Stimulated activated naive CD4-positive, alpha-beta T cell treated with Interleukin-2 at 50 U/mL for 16 hours (primary cell): Measurements from ENCODE around the gene GLI3.

Experiments used
- DNase-seq: peaks from one replicate; lab custom pipeline; 2025; lab: John Stamatoyannopoulos, UW

GLI3 gene

DNA sequence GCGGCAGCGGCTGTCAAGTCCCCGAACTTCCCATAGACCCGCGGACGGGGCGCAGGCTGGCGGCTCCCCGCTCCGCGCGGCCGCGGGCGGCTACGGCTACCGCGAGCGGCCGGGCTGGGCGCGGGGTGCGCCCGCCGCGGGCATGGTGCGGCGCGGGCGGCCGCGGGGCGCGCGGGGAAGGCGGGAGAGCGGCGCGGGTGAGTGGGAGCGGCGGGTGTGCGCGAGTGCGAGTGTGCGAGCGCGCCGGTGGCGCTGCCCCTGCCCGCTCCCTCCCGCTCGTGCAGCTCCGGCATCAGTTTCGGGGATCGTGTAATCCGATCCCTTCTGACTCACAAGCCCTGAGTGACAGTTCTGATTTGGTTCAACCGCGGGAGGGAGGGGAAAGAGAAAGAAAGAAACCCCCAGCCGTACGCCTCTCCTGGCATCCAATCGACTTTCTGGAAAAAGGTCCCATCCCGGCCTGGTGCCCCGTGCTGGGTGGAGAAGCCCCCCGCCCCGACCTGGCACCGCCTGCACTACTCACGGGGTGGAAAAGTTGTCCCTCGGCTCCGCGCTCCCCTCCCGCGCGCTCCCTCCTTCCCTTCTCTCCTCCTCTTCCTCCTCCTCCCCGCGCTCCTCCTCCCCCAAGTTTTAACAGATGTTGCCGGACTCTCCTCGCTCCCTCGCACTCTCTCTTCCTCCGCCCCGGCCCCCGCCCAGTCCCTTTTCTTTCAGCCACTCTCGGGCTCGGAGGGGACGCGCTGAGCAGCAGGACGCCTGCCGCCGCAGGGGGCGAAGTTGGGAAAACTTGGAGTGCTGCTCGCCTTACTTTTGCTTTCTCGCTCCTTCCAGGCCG, at the start of gene GLI3:
TSS of gene GLI3 (minus strand) at position 234 of the 835 bp plus-strand sequence. CDS start 13,956 bp downstream, outside the sequence.
- DNase-seq, result no peak

DNA sequence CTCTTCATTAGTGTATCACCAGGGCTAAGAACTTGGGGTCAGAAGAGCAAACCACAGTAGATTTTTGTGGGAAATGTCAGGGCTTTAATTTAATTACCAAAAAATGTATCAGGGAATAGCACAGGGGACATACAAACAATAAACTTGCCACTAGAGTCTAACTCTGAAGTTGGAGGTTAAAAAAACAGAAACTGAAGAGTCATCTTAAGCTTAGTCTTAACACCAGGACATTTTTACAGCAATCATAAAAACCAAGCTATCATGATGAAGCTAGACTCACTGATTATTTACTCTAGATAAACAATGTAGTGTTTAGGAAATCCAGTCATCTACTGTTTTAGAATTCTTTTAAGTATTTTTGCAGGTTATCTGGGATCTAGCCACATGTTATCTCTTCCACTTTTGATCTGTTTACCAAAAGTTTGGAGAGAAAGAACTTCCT, 48.4 kb upstream of the GLI3 start:
- DNase-seq, result no peak

DNA sequence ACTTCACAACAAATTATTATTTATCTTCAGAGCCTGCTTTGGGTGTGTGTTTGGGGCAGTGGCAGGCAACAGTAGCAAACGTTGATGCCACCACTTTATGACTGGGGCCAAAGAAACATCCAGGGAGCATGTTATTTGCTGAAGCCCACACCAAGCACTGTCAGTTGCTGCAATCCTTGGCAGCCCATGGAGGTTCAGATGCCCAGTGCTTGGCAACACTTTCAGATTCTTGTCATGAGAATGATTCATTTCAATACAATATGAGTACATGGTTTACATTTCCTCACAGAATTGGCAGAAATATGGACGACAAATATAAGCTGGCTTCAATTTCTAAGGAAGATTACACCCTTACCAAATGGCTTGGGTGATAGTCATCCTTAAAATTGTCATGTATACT, 46.5 kb upstream of the GLI3 start:
- no peak for DNase-seq

DNA sequence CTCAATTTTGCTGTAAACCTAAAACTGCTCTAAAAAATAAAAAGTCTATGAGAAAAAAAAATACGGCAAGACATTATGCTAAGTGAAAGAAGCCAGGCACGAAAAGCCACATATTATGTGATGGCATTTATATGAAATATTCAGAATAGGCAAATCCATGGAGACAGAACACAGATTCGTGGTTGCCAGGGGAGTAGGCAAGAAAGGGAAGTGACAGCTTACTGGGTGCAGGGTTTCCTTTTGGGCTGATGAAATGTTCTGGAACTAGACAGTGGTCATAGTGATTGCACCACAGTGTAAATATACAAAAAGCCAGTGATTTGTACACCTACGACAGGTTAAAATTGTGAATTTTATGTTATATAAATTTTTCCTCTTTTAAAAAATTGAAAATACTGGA, 41.3 kb upstream of the GLI3 start:
- DNase-seq, result no peak

DNA sequence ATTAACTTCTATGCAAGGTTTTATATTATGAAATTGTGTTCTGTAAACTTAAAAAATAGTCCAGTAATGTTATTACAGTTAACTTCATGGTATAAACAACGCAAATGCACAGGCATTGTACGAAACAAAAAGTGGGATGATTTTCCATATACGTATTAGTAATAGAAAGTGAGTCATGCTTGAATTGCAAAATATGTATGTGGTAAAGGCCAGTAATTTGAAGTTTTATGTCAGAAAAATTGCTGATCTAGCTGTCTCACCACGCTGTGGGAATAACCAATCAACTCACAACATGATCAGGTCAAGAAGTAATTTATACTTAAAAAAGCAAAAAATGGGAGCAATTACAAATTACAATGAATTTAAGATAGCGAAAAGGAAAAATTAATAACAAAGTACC, 37.0 kb upstream of the GLI3 start:
- DNase-seq, result no peak

DNA sequence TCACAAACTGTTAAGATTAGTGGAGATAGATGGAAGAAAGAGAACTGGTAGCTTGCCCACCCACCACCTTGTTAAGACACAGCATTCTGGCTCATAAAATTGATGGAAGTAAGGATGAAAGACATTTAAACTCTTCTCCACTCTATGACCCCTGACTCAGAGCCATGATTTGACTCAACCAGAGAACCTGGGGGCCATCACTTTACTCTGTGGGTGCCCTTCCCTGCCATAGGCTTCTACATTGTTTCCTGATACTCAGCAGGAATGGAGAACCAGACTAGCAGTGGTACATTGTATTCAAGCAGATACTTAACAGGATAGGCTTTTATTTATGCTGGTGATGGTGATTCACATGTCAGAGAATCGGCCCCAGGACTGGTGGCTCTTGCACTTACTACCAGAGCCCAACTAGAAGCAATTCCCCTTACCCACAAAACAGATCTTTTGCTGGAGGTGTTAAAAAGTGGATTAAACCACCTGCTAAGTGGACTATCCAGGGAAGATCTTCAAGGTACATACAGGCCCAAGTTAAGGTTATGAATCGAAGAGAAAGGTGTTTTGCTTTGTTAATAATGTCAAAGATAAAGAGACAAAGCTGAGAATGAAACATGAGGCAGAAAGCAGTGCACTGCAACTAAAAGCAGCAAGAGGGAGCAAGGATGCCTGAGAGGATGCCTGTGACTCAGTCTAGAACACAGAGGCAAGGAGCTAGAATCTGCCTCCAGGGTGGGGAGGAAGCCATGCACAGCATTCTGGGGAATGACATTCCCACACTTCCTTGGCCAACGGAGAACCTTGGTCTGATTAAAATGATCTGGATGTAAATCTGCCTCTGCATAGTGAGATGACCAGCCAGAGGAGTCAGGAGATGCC, 36.0 kb upstream of the GLI3 start:
- no peak for DNase-seq

DNA sequence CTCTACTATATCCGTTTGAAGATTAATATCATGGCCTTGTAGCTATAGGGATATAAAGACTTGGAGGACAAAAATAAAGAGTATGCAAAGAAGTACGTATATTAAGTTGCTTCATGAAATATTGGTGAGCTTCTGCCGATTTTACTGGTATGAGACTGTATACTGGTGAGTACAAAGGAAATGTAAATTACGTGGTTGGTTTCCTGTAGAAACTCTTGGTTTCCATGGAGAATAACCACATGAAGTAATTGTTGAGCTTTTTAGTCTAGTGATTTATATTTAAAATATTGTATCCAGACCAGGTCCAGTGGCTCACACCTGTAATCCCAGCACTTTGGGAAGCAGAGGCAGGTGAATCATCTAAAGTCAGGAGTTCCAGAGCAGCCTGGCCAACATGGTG, 32.2 kb upstream of the GLI3 start:
- no peak for DNase-seq

DNA sequence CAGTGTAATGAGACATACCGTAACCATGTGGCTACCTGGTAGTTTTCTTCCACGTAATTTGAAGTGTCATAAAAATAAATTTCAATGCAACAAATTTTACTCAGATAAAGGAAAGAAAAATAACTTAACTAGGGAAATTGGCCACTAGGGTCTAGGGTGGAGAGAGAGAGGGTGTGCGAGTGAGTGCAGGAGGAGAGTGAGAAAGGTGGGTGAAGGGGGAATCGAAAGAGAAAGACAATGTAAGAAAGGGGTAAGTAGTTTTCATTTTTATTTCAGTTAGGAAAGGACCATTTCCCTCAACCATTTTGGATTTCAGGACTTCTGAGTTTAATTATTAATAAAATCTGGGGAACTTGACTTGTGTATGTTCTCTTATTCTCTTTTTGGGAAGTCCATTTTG, 27.7 kb upstream of the GLI3 start:
- no peak for DNase-seq

DNA sequence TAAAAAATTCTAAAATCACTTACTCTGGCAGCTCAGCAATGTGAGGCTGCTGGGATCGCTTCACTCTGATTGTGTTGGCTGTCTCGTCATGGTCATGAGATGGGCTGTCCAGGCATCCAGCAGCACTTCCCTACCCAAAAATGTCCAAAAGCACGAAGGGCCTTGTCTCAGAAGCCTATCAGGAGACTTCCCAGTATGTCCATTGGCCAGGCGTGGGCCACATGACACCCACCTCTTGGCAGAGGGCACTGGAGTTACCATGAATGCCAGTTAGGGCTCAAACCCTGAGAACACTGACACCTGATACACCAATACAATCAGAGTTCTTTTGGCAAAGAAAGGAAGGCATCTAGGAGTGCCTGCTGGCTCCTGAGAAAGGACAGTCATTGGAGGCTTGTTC, 27.0 kb upstream of the GLI3 start:
- no peak for DNase-seq

DNA sequence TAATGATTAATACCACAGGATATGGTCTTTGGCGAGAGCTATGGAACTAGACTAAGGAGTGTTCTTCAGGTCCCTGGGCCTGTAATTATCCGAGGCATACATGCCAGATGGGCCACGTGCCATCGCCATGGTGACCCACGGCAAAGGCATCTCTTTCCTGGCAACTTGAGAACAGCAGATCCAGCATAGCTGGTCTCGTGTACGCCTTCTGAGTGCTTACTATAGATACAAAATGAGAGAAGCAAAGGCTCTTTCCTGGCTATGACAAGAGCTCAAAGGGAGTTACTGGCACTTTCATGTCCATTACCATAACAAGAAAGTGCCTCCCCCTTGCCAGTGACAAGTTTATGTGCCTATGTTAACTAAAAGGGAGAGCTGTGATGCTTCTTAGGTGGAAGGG, 26.0 kb upstream of the GLI3 start:
- DNase-seq, result no peak

DNA sequence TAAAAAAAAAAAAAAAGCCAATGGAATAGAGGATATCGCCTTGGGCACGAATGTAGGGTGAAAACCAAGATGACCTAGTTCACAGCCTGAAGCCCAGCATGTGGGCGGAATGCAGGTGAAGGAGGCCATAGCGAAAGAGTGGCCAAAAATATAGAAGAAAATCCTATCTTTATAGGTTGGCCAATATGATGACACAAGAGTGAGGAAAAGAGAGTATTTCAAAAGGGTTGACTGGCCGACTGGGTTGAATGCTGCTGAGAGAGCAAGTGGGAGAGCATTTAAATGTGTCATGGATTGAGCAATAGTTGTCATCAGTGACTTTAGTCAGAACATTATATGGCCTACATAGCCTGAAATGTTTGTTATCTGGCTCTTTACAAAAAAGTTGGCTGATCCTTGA, 17.2 kb upstream of the GLI3 start:
- DNase-seq, result no peak

DNA sequence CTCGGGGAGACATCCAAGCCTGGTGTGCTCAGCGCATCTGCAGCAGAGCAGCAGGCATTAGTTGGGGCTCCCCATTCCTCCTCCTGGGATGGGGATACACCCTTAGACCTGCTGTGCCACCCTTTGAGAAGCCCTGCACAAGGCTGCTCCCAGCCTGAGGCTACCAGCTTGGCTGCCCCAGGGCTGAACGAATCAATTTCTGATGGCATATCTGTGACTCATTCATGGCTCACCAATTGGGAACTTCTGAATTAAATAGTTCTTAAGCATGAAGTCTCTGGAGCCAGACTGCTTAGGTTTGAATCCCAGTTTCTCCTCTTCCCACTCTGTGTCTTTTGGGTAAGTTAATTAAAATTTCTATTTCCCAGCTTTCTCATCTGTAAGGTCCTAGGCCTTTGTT, 16.3 kb upstream of the GLI3 start:
- no peak for DNase-seq

DNA sequence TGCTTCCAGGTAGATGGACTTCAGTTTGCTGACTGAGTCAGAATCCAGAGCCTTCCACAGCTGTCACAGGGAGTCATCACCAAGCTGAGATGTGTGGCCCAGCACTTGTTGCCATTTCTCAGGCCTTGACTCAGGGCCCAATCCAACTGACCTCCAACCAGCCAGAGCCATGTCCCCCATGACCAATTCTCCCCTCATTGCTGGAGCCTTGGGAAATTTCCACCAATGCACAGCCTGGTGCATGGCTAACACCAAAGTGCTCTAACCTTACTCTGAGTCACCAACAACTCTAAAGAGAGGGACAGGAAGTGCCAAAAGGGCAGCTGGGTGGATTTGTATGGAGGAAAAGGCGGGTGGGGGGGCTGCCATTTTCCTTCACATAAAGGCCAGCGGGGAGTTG, 13.4 kb upstream of the GLI3 start:
- no peak for DNase-seq

DNA sequence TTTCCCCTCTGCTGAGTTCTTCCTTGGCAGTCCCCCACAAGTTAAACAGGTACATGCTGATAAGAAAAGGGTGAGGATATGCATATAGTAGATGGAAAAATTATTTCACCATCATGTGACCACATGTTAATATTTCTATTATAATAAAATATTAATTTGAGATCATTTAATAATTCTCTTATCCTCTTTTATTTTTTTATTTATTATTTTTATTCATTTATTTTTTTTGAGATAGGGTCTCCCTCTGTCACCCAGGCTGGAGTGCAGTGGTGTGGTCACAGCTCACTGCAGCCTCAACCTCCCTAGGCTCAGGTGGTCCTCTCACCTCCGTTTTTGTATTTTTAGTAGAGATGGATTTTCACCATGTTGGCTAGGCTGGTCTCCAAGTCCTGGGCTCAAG, 11.6 kb upstream of the GLI3 start:
- DNase-seq, result no peak

DNA sequence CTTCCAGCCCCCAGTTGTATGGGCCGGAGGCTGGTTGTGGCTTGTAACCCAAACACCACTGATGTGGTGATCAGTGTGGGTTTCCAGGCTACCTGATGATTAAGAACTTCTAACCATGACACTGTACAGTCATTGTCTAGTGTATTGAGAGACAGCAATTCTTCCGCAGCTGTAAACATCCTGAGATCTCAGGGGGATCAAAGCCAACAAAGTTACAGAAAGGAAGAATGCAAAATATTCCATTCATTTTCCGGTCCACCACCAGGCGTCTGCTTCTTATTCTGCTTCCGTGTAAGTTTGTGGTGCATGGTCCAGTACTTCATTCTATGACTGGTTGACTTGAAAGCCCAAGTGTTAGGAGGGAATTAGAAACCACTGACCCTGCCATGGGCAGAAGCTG, 10.3 kb upstream of the GLI3 start:
- no peak for DNase-seq

DNA sequence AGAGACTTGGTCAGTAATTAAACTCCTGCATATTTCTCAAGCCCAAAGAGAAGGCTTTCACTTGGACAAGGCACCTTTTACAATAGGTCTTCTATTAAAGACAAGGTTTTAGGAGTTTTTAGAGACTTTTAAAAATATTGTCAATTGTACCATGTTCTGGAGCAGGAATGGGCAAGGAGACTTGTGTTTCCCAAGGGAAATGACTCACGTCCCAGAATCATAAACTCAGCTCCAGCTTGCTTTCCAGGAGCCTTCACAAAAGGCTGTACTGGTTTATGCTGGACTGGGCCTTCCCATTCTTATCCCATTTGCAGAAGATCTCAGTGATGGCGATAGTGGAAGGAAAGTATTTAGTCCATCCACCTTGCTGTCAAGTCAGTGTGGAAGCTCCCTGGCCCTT, 7.8 kb upstream of the GLI3 start:
- no peak for DNase-seq

DNA sequence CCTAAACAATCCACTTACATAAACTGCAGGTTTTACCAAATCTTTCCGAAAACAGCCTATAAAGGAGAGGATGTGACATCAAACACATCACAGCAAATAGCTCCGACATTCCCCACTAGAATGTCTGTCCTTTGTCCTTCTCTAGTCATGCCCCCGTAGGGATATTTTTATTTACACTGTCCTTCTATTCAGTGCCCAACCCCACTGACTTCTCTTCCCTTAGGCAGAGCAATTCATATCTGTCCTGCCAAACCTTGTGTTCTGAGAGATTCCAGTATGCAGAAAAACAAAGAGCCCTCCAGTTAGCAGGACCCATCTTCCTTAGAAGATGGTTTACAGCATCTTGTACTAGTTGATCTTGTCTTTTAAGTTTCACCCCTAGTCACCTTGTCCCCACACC, 5.4 kb upstream of the GLI3 start:
- DNase-seq, result no peak

DNA sequence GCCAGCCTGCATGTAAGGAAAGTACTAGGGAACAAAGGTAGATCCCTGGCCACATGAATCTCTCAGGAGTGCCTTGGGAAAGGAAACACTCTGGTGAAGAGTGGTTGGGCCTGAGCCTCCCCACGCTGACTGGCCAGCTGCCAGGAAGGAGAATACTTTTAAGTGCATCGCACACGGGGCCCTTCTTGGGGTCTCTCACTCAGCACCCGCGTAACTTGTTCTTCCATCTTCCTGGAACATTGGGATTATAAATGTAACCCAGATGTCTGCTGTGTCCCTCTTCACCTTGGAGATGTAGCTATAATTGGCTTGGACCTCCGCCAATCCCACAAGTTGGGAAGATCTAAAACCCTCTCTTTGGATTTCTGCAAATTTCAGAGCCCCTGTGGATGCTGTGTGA, 4.4 kb upstream of the GLI3 start:
- DNase-seq, result no peak

DNA sequence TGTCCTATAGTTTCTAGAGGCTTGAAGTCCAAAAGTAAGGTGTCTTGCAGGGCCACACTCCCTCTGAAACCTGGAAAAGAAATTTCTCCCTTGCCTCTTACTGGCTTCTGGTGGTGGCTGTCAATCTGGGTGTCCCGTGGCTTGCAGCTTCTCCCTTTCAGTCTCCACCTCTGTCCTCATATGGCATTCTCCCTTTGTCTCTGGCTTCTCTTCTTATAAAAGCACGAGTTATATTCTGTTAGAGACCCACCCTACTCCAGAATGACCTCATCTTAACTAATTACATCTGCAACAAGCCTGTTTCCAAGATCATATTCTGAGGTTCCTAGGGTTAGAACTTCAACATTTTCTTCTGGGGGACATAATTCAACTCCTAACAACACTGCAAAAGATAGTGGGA, 3.4 kb upstream of the GLI3 start:
- DNase-seq, result no peak

DNA sequence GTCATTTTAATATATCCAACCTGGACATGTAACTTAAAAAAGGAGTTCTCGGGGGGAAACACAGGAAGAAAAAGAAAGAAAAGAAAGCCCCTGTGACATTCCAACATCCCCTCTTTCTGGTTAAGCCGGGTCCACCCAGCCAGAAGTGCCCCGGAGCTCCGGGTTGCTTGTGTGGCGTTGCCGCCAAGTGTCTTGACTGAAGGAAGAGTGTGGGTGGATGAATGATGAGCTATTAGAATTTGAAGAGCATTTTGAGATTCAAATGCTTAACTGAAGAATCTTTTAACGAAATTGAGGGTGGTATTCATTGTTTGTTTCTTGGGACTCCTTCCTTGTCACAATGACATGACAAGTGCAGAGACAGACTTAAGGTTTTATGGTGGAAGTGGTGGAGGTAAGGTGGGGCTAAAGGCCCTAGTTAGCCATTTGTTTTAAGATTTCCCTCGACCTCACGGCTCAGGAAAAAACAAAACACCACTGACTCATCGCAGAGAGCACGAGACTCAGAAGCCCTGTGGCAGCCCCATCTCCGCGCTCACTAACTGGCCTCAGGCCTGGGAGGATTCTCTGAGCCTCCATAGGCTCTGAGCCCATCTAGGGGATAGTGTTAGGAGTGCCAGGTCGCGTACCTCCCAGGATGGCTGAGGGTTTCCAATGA, 1.8 kb upstream of the GLI3 start:
- DNase-seq, result no peak

DNA sequence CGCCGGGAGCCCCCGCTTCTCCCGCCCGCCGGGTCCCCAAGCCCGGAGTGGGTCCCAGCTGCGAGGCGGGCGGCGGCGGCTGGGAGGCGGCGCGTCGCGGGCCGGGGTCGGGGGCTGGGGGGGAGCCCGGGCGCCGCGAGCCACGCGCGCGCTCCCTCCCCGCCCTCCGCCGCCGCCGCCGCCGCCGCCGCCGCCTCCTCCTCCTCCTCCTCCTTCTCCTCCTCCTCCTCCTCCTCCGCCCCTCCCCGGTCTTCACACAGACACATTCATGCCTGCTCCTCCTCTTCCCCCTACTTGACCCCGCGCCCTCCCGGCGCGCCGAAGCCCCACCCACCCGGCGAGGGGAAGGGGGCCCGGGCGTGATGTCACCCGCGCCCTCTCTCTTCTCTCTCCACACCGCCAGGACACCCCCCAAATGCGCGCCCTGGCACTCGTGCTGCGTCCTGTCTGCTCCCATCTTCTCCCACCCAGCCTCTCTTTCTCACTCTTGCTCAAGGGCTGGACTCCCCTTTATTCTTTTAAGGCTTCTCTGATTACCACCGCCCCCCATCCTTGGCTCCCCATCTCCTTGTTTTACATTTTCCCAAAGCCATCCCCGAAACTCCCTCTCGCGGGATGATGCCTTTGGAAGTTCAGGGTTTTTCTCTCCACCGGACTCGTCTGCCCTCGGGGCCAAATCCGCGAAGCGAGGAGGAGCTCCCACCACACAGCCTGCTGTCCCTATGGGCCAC, 967 bp upstream of the GLI3 start:
- DNase-seq, result no peak
